GM12801 (cell line): ENCODE data around the gene HPCAL1.

ENCODE experiments used
- CTCF ChIP-seq: IDR thresholded peaks from one replicate; pipeline ENCODE4 v1.5.1; 2011; ENCODE audit warnings: control low read depth; ENCODE audit not compliant: insufficient read length; ENCODE audit errors: extremely low read depth

Gene HPCAL1

GRCh38 chr2:10300328-10300920 is 2.3 kb upstream of the HPCAL1 start:
- TF ChIP-seq CTCF, result no peak

- TF ChIP-seq CTCF, result no peak
These were observed 1.4 kb upstream of the HPCAL1 start for GRCh38 chr2:10300997-10301940.

GRCh38 chr2:10301941-10302478 is 694 bp upstream of the HPCAL1 start:
- TF ChIP-seq CTCF, result no peak

- no peak for TF ChIP-seq CTCF
These were observed 533 bp downstream of the HPCAL1 start for GRCh38 chr2:10303181-10303693.

- no peak for TF ChIP-seq CTCF
These were observed 1.1 kb downstream of the HPCAL1 start for GRCh38 chr2:10303694-10304378.

- no peak for TF ChIP-seq CTCF
These were observed 2.0 kb downstream of the HPCAL1 start for GRCh38 chr2:10304458-10305253.

- TF ChIP-seq CTCF, result no peak
These were observed 2.5 kb downstream of the HPCAL1 start for GRCh38 chr2:10305254-10305635.
